ENCODE data around the gene GPD2.
"Not testable (repeated sequence)": the region's sequence is repeated elsewhere in the genome, so short reads cannot be mapped to it uniquely, and the experiment has no call there.

GPD2 gene

GRCh38 chr2:156476021-156476849 is 40.1 kb downstream of the GPD2 start:
- DNase-seq (ENCODE audit: low read depth, low spot score), result no peak

GRCh38 chr2:156476850-156477206 is 40.6 kb downstream of the GPD2 start:
- no peak for DNase-seq (ENCODE audit: low read depth, low spot score)

GRCh38 chr2:156480376-156480775 is 44.2 kb downstream of the GPD2 start:
- DNase-seq (ENCODE audit: low read depth, low spot score), result no peak

- DNase-seq (ENCODE audit: low read depth, low spot score), result no peak
These were observed 45.1 kb downstream of the GPD2 start for GRCh38 chr2:156481312-156481711.

- DNase-seq (ENCODE audit: low read depth, low spot score), result no peak
These were observed 47.6 kb downstream of the GPD2 start for GRCh38 chr2:156483741-156484173.

GRCh38 chr2:156486147-156486546 is 50.0 kb downstream of the GPD2 start:
- no peak for DNase-seq (ENCODE audit: low read depth, low spot score)

GRCh38 chr2:156486614-156487013 is 50.4 kb downstream of the GPD2 start:
- no peak for DNase-seq (ENCODE audit: low read depth, low spot score)

GRCh38 chr2:156489195-156489594 is 53.0 kb downstream of the GPD2 start:
- no peak for DNase-seq (ENCODE audit: low read depth, low spot score)

GRCh38 chr2:156489750-156490465 is 53.7 kb downstream of the GPD2 start:
- DNase-seq (ENCODE audit: low read depth, low spot score), result no peak

- no peak for DNase-seq (ENCODE audit: low read depth, low spot score)
These were observed 54.3 kb downstream of the GPD2 start for GRCh38 chr2:156490466-156490840.

GRCh38 chr2:156491176-156491575 is 55.0 kb downstream of the GPD2 start:
- no peak for DNase-seq (ENCODE audit: low read depth, low spot score)

GRCh38 chr2:156492979-156493378 is 56.8 kb downstream of the GPD2 start:
- DNase-seq (ENCODE audit: low read depth, low spot score), result no peak

- not testable (repeated sequence) for DNase-seq (ENCODE audit: low read depth, low spot score)
These were observed 59.8 kb downstream of the GPD2 start for GRCh38 chr2:156495998-156496397.

GRCh38 chr2:156505696-156506095 is 69.5 kb downstream of the GPD2 start:
- DNase-seq (ENCODE audit: low read depth, low spot score), result no peak

GRCh38 chr2:156511122-156511521 is 74.9 kb downstream of the GPD2 start:
- no peak for DNase-seq (ENCODE audit: low read depth, low spot score)

- no peak for DNase-seq (ENCODE audit: low read depth, low spot score)
These were observed 75.6 kb downstream of the GPD2 start for GRCh38 chr2:156511803-156512202.

GRCh38 chr2:156512451-156512850 is 76.3 kb downstream of the GPD2 start:
- DNase-seq (ENCODE audit: low read depth, low spot score), result no peak

- no peak for DNase-seq (ENCODE audit: low read depth, low spot score)
These were observed 77.0 kb downstream of the GPD2 start for GRCh38 chr2:156513219-156513618.

GRCh38 chr2:156517419-156517818 is 81.2 kb downstream of the GPD2 start:
- DNase-seq (ENCODE audit: low read depth, low spot score), result no peak

GRCh38 chr2:156518138-156518537 is 82.0 kb downstream of the GPD2 start:
- no peak for DNase-seq (ENCODE audit: low read depth, low spot score)

- no peak for DNase-seq (ENCODE audit: low read depth, low spot score)
These were observed 86.8 kb downstream of the GPD2 start for GRCh38 chr2:156522864-156523440.

- no peak for DNase-seq (ENCODE audit: low read depth, low spot score)
These were observed 90.9 kb downstream of the GPD2 start for GRCh38 chr2:156526950-156527636.
